ENCODE results near the gene DUSP15.
"Not testable (repeated sequence)": the region's sequence is repeated elsewhere in the genome, so short reads cannot be mapped to it uniquely, and the experiment has no call there.

Gene DUSP15

GRCh38 chr20:31839782-31840487, 30.4 kb downstream of the DUSP15 start:
- DNase-seq, result no peak

DNA sequence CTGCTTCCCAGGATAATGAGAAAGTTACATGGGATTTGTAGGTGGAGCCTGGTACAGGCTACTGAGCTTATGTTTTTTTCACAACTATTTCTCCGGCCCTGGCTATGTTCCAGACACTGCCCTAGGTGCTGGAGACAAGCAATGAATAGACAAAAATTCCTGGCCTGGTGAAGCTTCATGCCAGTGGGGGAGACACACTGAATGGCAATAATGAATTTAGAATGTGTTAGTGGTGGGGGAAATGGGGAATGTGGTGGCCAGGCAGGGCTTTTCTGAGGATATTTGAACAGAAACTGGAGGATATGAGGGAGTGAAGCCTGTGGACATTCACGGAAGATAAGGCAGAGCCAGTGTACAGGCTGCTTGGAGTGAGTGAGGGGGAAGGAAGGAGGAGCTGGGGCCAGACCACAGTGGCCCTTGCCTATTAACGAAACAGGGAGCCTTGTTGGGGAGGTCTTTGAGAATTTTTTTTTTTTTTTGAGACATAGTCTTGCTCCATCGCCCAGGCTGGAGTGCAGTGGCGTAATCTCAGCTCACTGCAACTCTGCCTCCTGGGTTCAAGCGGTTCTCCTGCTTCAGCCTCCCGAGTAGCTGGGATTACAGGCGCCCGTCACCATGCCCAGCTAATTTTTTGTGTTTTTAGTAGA, 31.6 kb downstream of the DUSP15 start:
- DNase-seq, result no peak

DNA sequence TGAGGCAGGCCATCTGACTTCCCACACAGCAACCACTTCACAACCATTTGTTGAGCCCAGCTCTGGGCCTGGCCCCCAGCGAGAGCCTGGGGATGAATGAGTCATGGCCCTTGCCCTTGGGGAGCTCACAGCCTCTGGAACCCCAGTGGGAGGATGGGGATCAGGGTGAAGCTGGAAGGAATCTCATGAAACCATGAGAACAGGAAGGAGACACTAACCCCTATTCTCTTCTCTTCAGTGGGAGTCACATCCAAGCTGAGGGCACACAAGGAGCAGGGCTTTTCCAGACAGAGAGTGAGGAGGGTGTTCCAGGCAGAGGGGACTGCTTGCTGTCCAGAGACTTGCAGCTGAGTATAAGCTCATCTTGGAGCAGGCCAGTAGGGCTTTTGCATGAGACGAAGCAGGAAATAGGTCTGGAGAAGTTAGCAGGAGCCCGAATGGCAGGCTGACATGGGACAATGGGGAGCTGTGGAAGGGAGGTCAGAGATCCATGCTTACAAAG, 32.4 kb downstream of the DUSP15 start:
- no peak for DNase-seq

GRCh38 chr20:31836853-31837608, 33.3 kb downstream of the DUSP15 start:
- DNase-seq, result no peak

GRCh38 chr20:31835977-31836852, 34.1 kb downstream of the DUSP15 start:
- peak in 11 of 14 donors; percentile 20 to 86 (median 54) for DNase-seq

- DNase-seq, result no peak
These were observed 34.8 kb downstream of the DUSP15 start for GRCh38 chr20:31835554-31835953.

GRCh38 chr20:31833931-31834521, 36.3 kb downstream of the DUSP15 start:
- no peak for DNase-seq

- DNase-seq, result peak in 2 of 14 donors; percentile 11 to 20
These were observed 37.0 kb downstream of the DUSP15 start for GRCh38 chr20:31833130-31833930.

DNA sequence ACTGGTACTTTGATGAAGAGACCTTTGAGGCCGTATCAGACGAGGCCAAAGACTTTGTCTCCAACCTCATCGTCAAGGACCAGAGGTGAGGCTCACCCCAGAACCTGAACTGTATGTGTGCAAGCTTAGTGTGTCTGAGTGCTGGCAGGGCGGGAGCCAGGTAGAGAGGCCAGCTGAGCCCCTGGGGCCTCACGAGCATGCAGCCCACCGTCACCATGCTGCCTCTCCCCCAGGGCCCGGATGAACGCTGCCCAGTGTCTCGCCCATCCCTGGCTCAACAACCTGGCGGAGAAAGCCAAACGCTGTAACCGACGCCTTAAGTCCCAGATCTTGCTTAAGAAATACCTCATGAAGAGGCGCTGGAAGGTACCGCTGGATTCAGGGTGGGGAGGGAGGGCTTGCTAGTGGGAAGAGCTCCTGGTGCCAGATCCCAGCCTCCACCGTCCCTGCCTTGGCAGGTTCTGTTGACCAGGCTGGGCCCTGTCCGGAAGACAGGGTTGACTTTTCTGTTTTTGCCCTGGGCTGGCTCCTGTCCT, 38.5 kb downstream of the DUSP15 start:
- DNase-seq, result no peak

- DNase-seq, result no peak
These were observed 39.1 kb downstream of the DUSP15 start for GRCh38 chr20:31831211-31831610.

- DNase-seq, result no peak
These were observed 39.8 kb downstream of the DUSP15 start for GRCh38 chr20:31830406-31830981.

GRCh38 chr20:31829731-31830130, 40.6 kb downstream of the DUSP15 start:
- DNase-seq, result no peak

DNA sequence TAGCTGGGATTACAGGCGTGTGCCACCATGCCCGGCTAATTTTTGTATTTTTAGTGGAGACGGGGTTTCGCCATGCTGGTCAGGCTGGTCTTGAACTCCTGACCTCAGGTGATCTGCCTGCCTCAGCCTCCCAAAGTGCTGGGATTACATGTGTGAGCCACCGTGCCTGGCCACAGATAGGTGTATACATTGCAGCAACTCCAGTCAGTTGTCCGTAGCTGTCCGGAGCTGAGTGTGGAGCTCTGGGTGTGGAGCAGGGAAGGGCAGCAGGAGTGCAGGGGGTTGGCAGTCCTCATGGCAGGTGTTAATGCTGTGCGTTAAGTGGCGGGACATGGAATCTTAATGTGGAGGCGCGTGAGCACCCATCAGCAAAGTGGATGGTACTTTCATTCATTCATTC, 42.3 kb downstream of the DUSP15 start:
- not testable (repeated sequence) for DNase-seq

GRCh38 chr20:31827059-31827458, 43.3 kb downstream of the DUSP15 start:
- DNase-seq, result no peak

- DNase-seq, result no peak
These were observed 44.3 kb downstream of the DUSP15 start for GRCh38 chr20:31826074-31826473.

DNA sequence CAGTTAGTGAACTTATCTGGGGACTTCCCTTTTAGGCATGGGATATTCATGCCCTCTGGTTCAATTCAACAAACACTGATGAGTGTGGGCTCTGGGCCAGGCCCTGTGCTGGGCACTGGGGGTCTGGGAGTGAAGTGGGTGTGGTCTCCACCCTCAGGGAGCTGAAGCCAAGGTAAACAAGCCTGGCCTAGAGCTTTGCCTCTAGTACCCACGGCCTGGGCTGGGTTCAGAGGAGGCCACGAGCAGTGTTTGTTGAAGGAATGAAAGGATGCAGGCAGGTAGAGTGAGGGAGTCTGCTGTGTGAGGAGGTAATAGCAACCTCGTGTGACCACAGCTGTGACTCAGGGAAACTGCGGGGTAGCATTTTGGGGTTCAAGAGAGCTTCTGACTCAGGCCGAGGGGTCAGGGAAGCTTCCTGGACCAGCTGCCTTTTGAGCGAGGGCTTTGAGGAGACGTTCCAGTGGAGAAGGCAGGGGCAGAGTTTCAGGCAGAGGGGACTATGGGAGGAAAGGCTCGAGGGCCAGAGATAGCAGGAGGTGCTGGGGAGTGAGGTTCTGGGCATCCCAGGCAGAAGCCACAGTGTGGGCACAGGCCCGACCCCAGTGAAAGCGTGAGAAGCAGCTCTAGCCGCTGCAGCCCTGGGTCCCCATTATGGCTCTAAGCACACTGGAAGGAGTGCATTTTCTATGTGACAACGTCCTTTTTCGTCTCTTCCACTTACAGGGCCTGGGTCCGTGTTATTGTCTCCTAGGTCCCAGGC, 45.6 kb downstream of the DUSP15 start:
- no peak for DNase-seq

DNA sequence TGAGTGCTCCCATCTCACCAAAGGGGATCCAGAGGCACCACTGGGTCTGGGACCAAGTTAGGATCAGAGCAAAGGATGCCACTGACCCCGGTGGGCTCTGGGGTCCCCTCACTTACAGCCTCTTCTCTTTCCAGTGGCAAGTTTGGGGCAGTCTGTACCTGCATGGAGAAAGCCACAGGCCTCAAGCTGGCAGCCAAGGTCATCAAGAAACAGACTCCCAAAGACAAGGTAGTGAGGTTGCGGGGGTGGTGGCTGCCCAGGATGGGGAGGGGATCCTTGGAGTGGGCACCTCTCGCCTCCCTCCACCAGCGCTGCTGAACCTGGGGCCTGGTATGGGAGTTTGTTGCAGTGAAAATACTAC, 46.2 kb downstream of the DUSP15 start:
- DNase-seq, result no peak

- no peak for DNase-seq
These were observed 46.8 kb downstream of the DUSP15 start for GRCh38 chr20:31823360-31824124.
